Esophagus muscularis mucosa (tissue), 4 donors: ENCODE results near the gene EPHB2.

Experiments
- EP300 ChIP-seq: sonication (generic); formaldehyde crosslinking; IDR thresholded peaks from one replicate; pipeline ENCODE4 v1.6.1; 2017; ENCODE audit warnings: antibody characterized with exemption
- POLR2A ChIP-seq: fragments of 450-650 bp; IDR thresholded peaks from one replicate; pipeline ENCODE4 v1.6.1; 2017; ENCODE audit warnings: antibody characterized with exemption, moderate library complexity, mild to moderate bottlenecking, low read depth
- POLR2AphosphoS5 ChIP-seq, 2 donors: sonication (generic); formaldehyde crosslinking; IDR thresholded peaks; one replicate each; pipeline ENCODE4 v1.6.1; 2017; ENCODE audit warnings: antibody characterized with exemption in 2 of 2
- TF ChIP-seq, protein P1 (sequence below), 3 experiments: fragments of 200-600 bp in 2 of 3; fragments of 450-650 bp in 1 of 3; sonication (generic) in 2 of 3; IDR thresholded peaks; one replicate each; pipeline ENCODE4 v1.5.1; 2017 to 2019; ENCODE audit warnings: antibody characterized with exemption in 3 of 3, mild to moderate bottlenecking in 2 of 3, moderate library complexity in 1 of 3

DNA sequence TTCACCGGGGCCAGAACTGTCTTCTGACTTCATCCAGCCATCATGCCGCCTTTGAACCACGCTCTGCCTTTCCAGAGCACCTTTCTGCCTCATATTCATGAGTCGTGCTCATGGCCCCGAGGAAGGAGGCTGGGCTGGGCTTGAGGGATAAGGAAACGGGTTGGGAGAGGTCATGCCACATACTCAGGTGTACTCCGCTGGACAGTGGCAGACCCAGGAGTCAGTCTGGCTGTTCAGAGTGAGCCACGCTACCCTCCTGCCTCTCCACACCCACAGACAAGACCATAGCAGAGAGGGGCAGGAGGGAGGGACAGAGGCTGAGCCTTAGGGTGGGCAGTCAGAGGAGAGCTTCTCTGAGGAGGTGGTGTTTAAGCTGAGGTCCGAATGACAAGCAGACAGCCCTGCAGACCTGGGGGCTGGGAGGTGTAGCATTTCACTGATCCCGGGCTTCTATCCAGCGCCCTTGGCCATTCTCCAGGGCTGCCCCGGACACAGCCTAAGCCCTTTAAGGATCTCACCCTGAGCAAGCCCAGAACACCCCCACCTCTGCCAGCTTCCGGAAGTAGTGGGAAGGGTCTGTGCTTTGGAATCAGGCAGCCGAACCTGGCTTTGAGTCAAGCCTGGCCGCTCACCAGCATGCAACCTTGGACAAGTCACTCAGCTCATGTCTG is 159.7 kb downstream of the EPHB2 start:
- TF ChIP-seq EP300 (no peak), POLR2AphosphoS5 (IDR thresholded peaks at IDR 0.05) (no peak), POLR2A (no peak)
- TF ChIP-seq, protein P1, sequence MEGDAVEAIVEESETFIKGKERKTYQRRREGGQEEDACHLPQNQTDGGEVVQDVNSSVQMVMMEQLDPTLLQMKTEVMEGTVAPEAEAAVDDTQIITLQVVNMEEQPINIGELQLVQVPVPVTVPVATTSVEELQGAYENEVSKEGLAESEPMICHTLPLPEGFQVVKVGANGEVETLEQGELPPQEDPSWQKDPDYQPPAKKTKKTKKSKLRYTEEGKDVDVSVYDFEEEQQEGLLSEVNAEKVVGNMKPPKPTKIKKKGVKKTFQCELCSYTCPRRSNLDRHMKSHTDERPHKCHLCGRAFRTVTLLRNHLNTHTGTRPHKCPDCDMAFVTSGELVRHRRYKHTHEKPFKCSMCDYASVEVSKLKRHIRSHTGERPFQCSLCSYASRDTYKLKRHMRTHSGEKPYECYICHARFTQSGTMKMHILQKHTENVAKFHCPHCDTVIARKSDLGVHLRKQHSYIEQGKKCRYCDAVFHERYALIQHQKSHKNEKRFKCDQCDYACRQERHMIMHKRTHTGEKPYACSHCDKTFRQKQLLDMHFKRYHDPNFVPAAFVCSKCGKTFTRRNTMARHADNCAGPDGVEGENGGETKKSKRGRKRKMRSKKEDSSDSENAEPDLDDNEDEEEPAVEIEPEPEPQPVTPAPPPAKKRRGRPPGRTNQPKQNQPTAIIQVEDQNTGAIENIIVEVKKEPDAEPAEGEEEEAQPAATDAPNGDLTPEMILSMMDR (IDR thresholded peaks at IDR 0.05), result no peak
